IMR-90 (cell line): Measurements from ENCODE around the gene KRT74. TPM values are rescaled to one million over a fixed set of nuclear protein-coding genes. Genes with fewer than 3 reads are reported as not detected.

Source experiments
- ATAC-seq: fragments of 200-7000 bp; cut with Tn5 transposase; 2 replicates; pipeline ENCODE4 v1.9.1; 2020; ENCODE audit warnings: low read depth, mild to moderate bottlenecking, moderate library complexity
- BruUV-seq: library from RNA; stranded (reverse); fragments of 400-500 nt; replicated peaks from 2 replicates; lab custom pipeline; 2021; lab: Mats Ljungman, UMichigan
- CTCF ChIA-PET: fragments of 300-600 bp; formaldehyde crosslinking; extraction: SDS; loops from one replicate; lab custom pipeline; 2021; ENCODE audit warnings: antibody characterized with exemption; lab: Yijun Ruan, JAX
- POLR2A ChIA-PET: fragments of 300-600 bp; sonication (Branson Sonifier 250); formaldehyde crosslinking; loops from one replicate; lab custom pipeline; 2022; ENCODE audit warnings: antibody characterized with exemption; ENCODE audit not compliant: unreplicated experiment; lab: Charles Lee
- DNase-seq: peaks from one replicate; pipeline ENCODE4 v3.0.0; 2013
- H2AFZ ChIP-seq: replicated peaks from 2 replicates; pipeline ENCODE3; 2013; ENCODE audit warnings: low read length, mild to moderate bottlenecking; ENCODE audit not compliant: poor library complexity
- H2AK5ac ChIP-seq: 2 replicates; pipeline ENCODE4 v1.6.1; 2013; ENCODE audit warnings: low read depth, low read length, inconsistent platforms
- H2AK9ac ChIP-seq: replicated peaks from 2 replicates; pipeline ENCODE3; 2013; ENCODE audit warnings: mild to moderate bottlenecking, low read depth, low read length, moderate library complexity; ENCODE audit not compliant: poor library complexity
- H2BK120ac ChIP-seq: 2 replicates; pipeline ENCODE4 v1.6.1; 2013; ENCODE audit warnings: low read depth, low read length, inconsistent platforms
- H2BK15ac ChIP-seq: 3 replicates; pipeline ENCODE4 v1.6.1; 2013; ENCODE audit warnings: low read depth, low read length, inconsistent platforms
- H2BK20ac ChIP-seq: 2 replicates; pipeline ENCODE4 v1.6.1; 2013; ENCODE audit warnings: low read depth, mild to moderate bottlenecking, inconsistent platforms, low read length, moderate library complexity
- H2BK5ac ChIP-seq: 2 replicates; pipeline ENCODE4 v1.6.1; 2013; ENCODE audit warnings: mild to moderate bottlenecking, low read depth, low read length, inconsistent platforms; ENCODE audit not compliant: poor library complexity, severe bottlenecking
- H3K14ac ChIP-seq: replicated peaks from 2 replicates; pipeline ENCODE4 v1.6.1; 2013; ENCODE audit warnings: low read depth, low read length, inconsistent platforms
- H3K18ac ChIP-seq: 2 replicates; pipeline ENCODE4 v1.6.1; 2013; ENCODE audit warnings: low read depth, low read length, control low read depth
- H3K23ac ChIP-seq: 2 replicates; pipeline ENCODE4 v1.6.1; 2013; ENCODE audit warnings: low read depth, low read length, inconsistent platforms
- H3K27ac ChIP-seq: 2 replicates; pipeline ENCODE4 v1.5.1; 2013; ENCODE audit warnings: mild to moderate bottlenecking, control low read depth, low read length; ENCODE audit not compliant: insufficient read depth
- H3K27me3 ChIP-seq: 2 replicates; pipeline ENCODE4 v1.6.1; 2013; ENCODE audit warnings: low read length; ENCODE audit not compliant: control insufficient read depth, insufficient read depth
- H3K36me3 ChIP-seq: 2 replicates; pipeline ENCODE4 v1.6.1; 2013; ENCODE audit warnings: low read length, mixed read lengths; ENCODE audit not compliant: control insufficient read depth, insufficient read depth
- H3K4ac ChIP-seq: 2 replicates; pipeline ENCODE4 v1.6.1; 2013; ENCODE audit warnings: low read depth, low read length, inconsistent platforms
- H3K4me1 ChIP-seq: 2 replicates; pipeline ENCODE4 v1.6.1; 2013; ENCODE audit warnings: low read length, mixed read lengths; ENCODE audit not compliant: control insufficient read depth, insufficient read depth
- H3K4me2 ChIP-seq: 2 replicates; pipeline ENCODE4 v1.6.1; 2013; ENCODE audit warnings: low read depth, mild to moderate bottlenecking, control low read depth, low read length, moderate library complexity
- H3K4me3 ChIP-seq: 2 replicates; pipeline ENCODE4 v1.5.1; 2013; ENCODE audit warnings: low read depth, mild to moderate bottlenecking, control low read depth, low read length, moderate library complexity; ENCODE audit not compliant: insufficient read depth
- H3K56ac ChIP-seq: 2 replicates; pipeline ENCODE4 v1.6.1; 2013; ENCODE audit warnings: low read length, inconsistent platforms; ENCODE audit not compliant: insufficient read depth; ENCODE audit errors: extremely low read depth
- H3K79me1 ChIP-seq, 2 experiments: 2 replicates each; pipeline ENCODE4 v1.6.1; 2013; ENCODE audit warnings: low read length in 2 of 2, inconsistent platforms in 1 of 2, low read depth in 1 of 2
- H3K9ac ChIP-seq: 2 replicates; pipeline ENCODE4 v1.6.1; 2013; ENCODE audit warnings: low read depth, low read length, control low read depth
- H3K9me1 ChIP-seq: 2 replicates; pipeline ENCODE4 v1.6.1; 2013; ENCODE audit warnings: low read length, inconsistent platforms; ENCODE audit not compliant: insufficient read depth
- H3K9me3 ChIP-seq: 2 replicates; pipeline ENCODE4 v1.6.1; 2013; ENCODE audit warnings: low read length; ENCODE audit not compliant: control insufficient read depth, insufficient read depth
- H4K20me1 ChIP-seq: 2 replicates; pipeline ENCODE4 v1.6.1; 2013; ENCODE audit warnings: low read length, inconsistent platforms; ENCODE audit not compliant: insufficient read depth
- H4K5ac ChIP-seq: 2 replicates; pipeline ENCODE4 v1.6.1; 2013; ENCODE audit warnings: mild to moderate bottlenecking, low read depth, low read length, control low read depth
- H4K8ac ChIP-seq, 2 experiments: 2 replicates each; pipeline ENCODE4 v1.6.1; 2013; ENCODE audit warnings: low read depth in 2 of 2, low read length in 2 of 2, control low read depth in 1 of 2, inconsistent platforms in 1 of 2
- H4K91ac ChIP-seq: 2 replicates; pipeline ENCODE4 v1.6.1; 2013; ENCODE audit warnings: low read depth, low read length, inconsistent platforms; ENCODE audit not compliant: insufficient read depth
- BHLHE40 ChIP-seq: fragments of 150-350 bp; IDR thresholded peaks from 2 replicates; pipeline ENCODE4 v1.6.1; 2016; ENCODE audit warnings: mild to moderate bottlenecking, low read depth, low read length
- CEBPB ChIP-seq: IDR thresholded peaks from 2 replicates; pipeline ENCODE4 v1.6.1; 2012; ENCODE audit warnings: low read depth, low read length, improper control_type of control experiment
- CHD1 ChIP-seq: IDR thresholded peaks from 2 replicates; pipeline ENCODE4 v1.6.1; 2012; ENCODE audit warnings: low read depth, low read length, improper control_type of control experiment
- FOS ChIP-seq: fragments of 150-350 bp; IDR thresholded peaks from 2 replicates; pipeline ENCODE4 v1.6.1; 2016; ENCODE audit warnings: low read depth, low read length
- MAFK ChIP-seq: IDR thresholded peaks from 2 replicates; pipeline ENCODE4 v1.6.1; 2012; ENCODE audit warnings: low read depth, low read length, improper control_type of control experiment
- MAZ ChIP-seq: IDR thresholded peaks from 2 replicates; pipeline ENCODE4 v1.6.1; 2012; ENCODE audit warnings: low read depth, mild to moderate bottlenecking, low read length, improper control_type of control experiment, moderate library complexity, borderline replicate concordance
- MXI1 ChIP-seq: IDR thresholded peaks from 2 replicates; pipeline ENCODE4 v1.6.1; 2012; ENCODE audit warnings: low read depth, mild to moderate bottlenecking, low read length, moderate library complexity, borderline replicate concordance
- NFE2L2 ChIP-seq: fragments of 150-350 bp; IDR thresholded peaks from 2 replicates; pipeline ENCODE4 v1.6.1; 2016; ENCODE audit warnings: low read depth, mild to moderate bottlenecking, low read length
- POLR2A ChIP-seq: IDR thresholded peaks from 2 replicates; pipeline ENCODE4 v1.6.1; 2012; ENCODE audit warnings: mild to moderate bottlenecking, low read depth, low read length
- RAD21 ChIP-seq: IDR thresholded peaks from 2 replicates; pipeline ENCODE4 v1.6.1; 2012; ENCODE audit warnings: low read length, improper control_type of control experiment
- RCOR1 ChIP-seq: IDR thresholded peaks from 2 replicates; pipeline ENCODE4 v1.6.1; 2012; ENCODE audit warnings: mild to moderate bottlenecking, low read length, improper control_type of control experiment; ENCODE audit not compliant: insufficient replicate concordance
- RFX5 ChIP-seq: IDR thresholded peaks from 2 replicates; pipeline ENCODE4 v1.8.0; 2012; ENCODE audit warnings: low read depth, mild to moderate bottlenecking, low read length, moderate library complexity
- SMC3 ChIP-seq: fragments of 150-350 bp; IDR thresholded peaks from 2 replicates; pipeline ENCODE4 v1.6.1; 2016; ENCODE audit warnings: low read depth, mild to moderate bottlenecking, antibody characterized with exemption, low read length, moderate library complexity
- WGBS, 2 experiments: methylation state at CpG; one replicate each; pipeline versions ENCODE4 v1.1.5 to v1.1.7; 2013; ENCODE audit warnings: missing lambda C conversion rate in 2 of 2; ENCODE audit not compliant: insufficient read length in 1 of 2; ENCODE audit errors: extremely low coverage in 2 of 2; 5-methylcytosine and 5-hydroxymethylcytosine counted together
- dilution Hi-C: fragments of 300-500 bp; cut with HindIII; formaldehyde crosslinking; loops from one replicate; pipeline ENCODE4 v1.14.3; 2018; ENCODE audit warnings: low sequenced_read_pairs; ENCODE audit not compliant: unreplicated experiment
- in situ Hi-C: fragments of 300-500 bp; cut with MboI; formaldehyde crosslinking; loops from 3 replicates; pipeline ENCODE4 v1.14.3; 2019; ENCODE audit warnings: low sequenced_read_pairs, inconsistent platforms, mixed read lengths
- intact Hi-C: fragments of 100-400 bp; cut with micrococcal nuclease; formaldehyde crosslinking; loops from 2 replicates; pipeline ENCODE4 v1.10.0; 2022
- polyA plus RNA-seq, 3 experiments: library from polyadenylated mRNA; depleted of rRNA; stranded (reverse); fragments of >200 nt; gene quantifications; 2 replicates each; pipeline ENCODE4 v1.2.3, GENCODE V29; 2012; ENCODE audit warnings: low replicate concordance in 1 of 3
- total RNA-seq: library from RNA; depleted of rRNA; stranded (reverse); fragments of >200 nt; gene quantifications from 2 replicates; pipeline ENCODE4 v1.2.3, GENCODE V29; 2012
- TF ChIP-seq, protein P1 (sequence below): conservative IDR thresholded peaks from 2 replicates; pipeline ENCODE4 v1.5.1; 2012; ENCODE audit warnings: mild to moderate bottlenecking, low read depth, low read length, improper control_type of control experiment
- TF ChIP-seq, protein P2 (sequence below): fragments of 150-350 bp; IDR thresholded peaks from 2 replicates; pipeline ENCODE4 v1.6.1; 2016; ENCODE audit warnings: low read depth, mild to moderate bottlenecking, low read length, moderate library complexity, borderline replicate concordance
- TF ChIP-seq, protein P3 (sequence below): fragments of 150-350 bp; IDR thresholded peaks from 2 replicates; pipeline ENCODE4 v1.6.1; 2017; ENCODE audit warnings: mild to moderate bottlenecking, antibody characterized with exemption, low read length, low read depth

KRT74 gene
- total and polyA plus RNA-seq, 2 of the 4 experiments (the other 2 are of a cell fraction), result not detected

DNA sequence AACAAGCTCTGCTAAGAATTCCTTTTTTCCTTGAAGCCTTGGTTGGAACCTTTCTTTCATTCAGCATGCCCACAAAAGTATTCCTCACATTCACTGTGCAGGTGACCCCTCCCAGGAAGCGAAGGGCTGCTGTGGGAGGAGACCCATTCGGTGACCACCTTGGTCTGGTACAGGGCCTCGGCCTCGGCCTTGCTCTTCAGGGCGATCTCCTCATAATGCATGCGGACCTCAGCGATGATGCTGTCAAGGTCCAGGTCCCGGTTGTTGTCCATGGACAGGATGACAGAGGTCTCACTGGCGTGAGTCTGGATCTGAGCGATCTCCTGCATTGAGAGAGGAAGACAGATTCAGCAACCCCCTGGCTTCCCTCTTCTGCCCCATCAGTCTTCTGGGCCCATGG, 3.1 kb downstream of the KRT74 start:
- H3K4me3 ChIP-seq, result no peak overlapping the region
- 90% methylated on average over 2 of the region's 10 CpGs; no CpG with 5 or more reads in 1 of the 2 experiments for WGBS, 2 experiments
- no peaks in the 10 kb centered on the region for H4K20me1 ChIP-seq
- intact Hi-C loops, result no loop called here
- DNase-seq, result no peak
- no peak overlapping the region for H2AK5ac ChIP-seq
- no peak overlapping the region for H2BK20ac ChIP-seq
- POLR2A ChIA-PET, result no interaction called here
- H3K4me2 ChIP-seq, result no peak overlapping the region
- H3K18ac ChIP-seq, result no peak overlapping the region
- BruUV-seq, result no TSS peak
- no peak overlapping the region for H2BK120ac ChIP-seq
- ATAC-seq, result no peak
- H3K14ac ChIP-seq, result no peak overlapping the region
- H2AFZ ChIP-seq, result no peak overlapping the region
- H2BK5ac ChIP-seq, result no peak overlapping the region
- no peak overlapping the region for H4K5ac ChIP-seq
- no peaks in the 10 kb centered on the region for H3K4me1 ChIP-seq
- no peak overlapping the region for H3K4ac ChIP-seq
- H3K9me3 ChIP-seq, result no peaks in the 10 kb centered on the region
- H3K27ac ChIP-seq, result no peak overlapping the region
- H2AK9ac ChIP-seq, result no peak overlapping the region
- H3K27me3 ChIP-seq, result peaks cover 52% of the 10 kb centered on the region
- no peaks in the 10 kb centered on the region for H3K9me1 ChIP-seq
- H3K23ac ChIP-seq, result no peak overlapping the region
- no peak overlapping the region for H3K9ac ChIP-seq
- CTCF ChIA-PET, result no interaction called here
- no peak overlapping the region for H3K56ac ChIP-seq
- dilution Hi-C loops, result no loop called here
- H3K36me3 ChIP-seq, result no peaks in the 10 kb centered on the region
- H3K79me1 ChIP-seq, result no peaks in the 10 kb centered on the region
- in situ Hi-C loops, result no loop called here
- no peak overlapping the region for H4K91ac ChIP-seq
- H2BK15ac ChIP-seq, result no peak overlapping the region
- TF ChIP-seq POLR2A, result no peak
- TF ChIP-seq SMC3, result no peak
- no peak for TF ChIP-seq RCOR1
- TF ChIP-seq, protein P1, sequence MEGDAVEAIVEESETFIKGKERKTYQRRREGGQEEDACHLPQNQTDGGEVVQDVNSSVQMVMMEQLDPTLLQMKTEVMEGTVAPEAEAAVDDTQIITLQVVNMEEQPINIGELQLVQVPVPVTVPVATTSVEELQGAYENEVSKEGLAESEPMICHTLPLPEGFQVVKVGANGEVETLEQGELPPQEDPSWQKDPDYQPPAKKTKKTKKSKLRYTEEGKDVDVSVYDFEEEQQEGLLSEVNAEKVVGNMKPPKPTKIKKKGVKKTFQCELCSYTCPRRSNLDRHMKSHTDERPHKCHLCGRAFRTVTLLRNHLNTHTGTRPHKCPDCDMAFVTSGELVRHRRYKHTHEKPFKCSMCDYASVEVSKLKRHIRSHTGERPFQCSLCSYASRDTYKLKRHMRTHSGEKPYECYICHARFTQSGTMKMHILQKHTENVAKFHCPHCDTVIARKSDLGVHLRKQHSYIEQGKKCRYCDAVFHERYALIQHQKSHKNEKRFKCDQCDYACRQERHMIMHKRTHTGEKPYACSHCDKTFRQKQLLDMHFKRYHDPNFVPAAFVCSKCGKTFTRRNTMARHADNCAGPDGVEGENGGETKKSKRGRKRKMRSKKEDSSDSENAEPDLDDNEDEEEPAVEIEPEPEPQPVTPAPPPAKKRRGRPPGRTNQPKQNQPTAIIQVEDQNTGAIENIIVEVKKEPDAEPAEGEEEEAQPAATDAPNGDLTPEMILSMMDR, result no peak
- no peak for TF ChIP-seq MAFK
- TF ChIP-seq CEBPB, result no peak
- TF ChIP-seq, protein P2, sequence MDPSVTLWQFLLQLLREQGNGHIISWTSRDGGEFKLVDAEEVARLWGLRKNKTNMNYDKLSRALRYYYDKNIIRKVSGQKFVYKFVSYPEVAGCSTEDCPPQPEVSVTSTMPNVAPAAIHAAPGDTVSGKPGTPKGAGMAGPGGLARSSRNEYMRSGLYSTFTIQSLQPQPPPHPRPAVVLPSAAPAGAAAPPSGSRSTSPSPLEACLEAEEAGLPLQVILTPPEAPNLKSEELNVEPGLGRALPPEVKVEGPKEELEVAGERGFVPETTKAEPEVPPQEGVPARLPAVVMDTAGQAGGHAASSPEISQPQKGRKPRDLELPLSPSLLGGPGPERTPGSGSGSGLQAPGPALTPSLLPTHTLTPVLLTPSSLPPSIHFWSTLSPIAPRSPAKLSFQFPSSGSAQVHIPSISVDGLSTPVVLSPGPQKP, result no peak
- TF ChIP-seq BHLHE40, result no peak
- no peak for TF ChIP-seq MAZ
- no peak for TF ChIP-seq FOS
- TF ChIP-seq RFX5, result no peak
- TF ChIP-seq, protein P3, sequence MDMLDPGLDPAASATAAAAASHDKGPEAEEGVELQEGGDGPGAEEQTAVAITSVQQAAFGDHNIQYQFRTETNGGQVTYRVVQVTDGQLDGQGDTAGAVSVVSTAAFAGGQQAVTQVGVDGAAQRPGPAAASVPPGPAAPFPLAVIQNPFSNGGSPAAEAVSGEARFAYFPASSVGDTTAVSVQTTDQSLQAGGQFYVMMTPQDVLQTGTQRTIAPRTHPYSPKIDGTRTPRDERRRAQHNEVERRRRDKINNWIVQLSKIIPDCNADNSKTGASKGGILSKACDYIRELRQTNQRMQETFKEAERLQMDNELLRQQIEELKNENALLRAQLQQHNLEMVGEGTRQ, result no peak
- TF ChIP-seq NFE2L2, result no peak
- TF ChIP-seq RAD21, result no peak
- no peak for TF ChIP-seq MXI1
- TF ChIP-seq CHD1, result no peak
- H4K8ac ChIP-seq, result no peak overlapping the region
